NCI-H446 treated with DMSO at 0.1 percent for 48 hours (cell line): ENCODE data around the gene PGC.

Source experiments
- DNase-seq: peaks from one replicate; lab custom pipeline; 2025; lab: John Stamatoyannopoulos, UW

The PGC gene

DNA sequence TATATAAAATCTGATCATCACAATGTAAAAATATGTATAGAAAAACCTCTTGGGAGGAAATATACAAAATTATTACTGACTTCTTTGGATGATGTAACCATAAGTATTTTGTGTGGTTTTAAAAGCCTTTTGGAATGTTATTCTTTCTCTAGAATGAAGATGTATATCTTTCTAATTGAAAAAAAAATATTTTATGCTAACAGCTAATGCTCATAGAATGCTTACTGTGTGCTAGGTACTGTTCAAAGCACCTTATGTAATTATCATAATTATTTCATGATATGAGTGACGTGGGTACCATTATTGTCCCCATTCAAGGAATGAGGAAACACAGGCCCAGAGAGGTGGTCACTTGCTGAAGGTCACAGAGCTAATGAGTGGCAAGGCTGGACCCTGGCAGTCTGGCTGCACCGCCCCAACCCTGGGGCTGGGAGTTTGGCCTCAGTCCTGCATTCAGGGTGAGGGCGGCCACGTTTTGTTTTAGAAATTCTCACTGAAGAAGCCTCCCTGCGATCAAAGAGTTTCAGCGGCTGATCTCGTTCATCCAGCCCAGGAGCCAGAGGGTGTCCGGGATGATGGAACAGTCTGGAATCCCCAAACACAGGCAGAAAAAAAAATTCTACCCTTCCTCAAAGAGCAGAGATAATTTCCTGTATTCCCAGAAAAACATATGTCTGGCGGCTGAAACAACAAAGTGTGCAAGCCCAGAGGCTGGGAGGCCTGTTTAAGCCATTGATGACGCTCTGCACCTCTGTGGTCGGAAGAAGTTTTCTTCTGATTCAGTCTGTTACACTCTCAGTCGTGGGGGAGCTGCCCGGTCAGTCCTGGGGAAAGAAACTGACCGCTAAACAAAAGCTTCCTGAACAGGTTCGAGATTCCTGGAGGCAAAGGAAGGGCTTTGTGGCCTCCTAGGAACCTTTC is 49.1 kb downstream of the PGC start:
- no peak for DNase-seq

DNA sequence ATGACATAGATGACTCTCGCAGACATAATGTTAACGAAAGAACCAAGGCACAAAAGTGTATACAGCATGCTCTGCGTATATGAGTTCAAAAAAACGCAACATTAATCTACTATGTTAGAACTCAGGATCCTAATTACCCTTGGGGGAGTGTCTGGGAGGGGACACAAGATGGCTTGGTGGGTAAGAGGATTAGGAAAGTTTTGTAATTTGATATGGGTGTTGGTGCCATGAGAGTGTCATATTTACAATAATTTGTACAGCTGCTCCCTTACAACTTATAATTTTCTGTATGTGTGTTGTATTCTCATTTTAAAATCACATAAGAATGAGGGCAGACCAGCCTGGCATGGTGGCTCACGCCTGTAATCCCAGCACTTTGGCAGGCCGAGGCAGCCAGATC is 50.4 kb downstream of the PGC start:
- DNase-seq = no peak

DNA sequence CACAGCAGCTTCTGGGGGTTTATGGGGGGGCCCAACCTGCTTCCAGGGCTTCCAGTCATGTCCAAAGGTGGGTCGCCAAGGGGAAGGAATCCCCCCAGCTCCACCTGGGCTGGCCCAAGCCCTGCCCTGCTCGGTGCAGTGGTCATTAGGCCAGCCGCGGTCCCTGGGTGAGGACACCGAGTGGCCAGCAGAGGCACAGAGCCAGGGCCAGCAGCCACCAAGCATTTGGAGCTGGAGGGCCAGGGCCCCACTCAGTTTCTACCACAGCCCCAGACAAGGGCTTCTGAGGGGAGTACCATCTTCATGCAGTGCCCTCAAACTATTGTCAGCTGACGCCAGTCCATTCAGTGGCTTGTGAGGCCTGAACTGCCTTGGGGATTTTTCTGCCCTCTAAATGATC is 51.4 kb downstream of the PGC start:
- no peak for DNase-seq

DNA sequence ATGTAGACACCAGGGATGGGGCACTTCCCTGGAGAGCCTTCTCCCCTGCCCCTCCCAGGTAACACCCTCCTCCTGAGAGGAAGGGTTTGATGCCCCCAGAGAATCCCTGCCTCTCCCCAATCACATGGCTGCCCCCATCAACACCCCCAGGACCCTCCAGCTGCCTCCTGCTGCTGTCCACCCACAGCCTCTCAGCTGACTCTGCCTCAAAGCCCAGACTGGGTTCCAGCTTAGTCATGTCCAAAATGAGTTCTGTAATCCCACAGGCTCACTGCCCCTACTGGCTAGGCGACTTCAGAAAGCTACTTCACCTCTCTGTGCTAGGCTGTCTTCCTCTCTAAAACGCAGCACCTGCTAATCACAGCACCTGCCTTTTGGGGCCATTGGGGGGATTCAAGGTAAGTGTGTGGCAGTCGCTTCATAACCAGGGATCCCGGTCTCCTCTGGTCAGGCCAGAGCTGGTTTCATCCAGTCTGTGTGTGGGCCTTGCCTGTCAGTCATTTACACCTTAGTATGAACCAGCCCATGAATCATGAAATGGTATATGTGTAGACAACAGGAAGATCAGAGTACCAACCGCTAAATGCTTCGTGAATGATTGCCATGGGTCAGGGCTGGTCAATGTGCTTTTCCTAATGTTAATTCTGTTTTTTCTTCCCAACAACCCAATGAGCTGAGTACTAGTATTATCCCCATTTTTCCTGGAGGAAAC is 52.2 kb downstream of the PGC start:
- no peak for DNase-seq

DNA sequence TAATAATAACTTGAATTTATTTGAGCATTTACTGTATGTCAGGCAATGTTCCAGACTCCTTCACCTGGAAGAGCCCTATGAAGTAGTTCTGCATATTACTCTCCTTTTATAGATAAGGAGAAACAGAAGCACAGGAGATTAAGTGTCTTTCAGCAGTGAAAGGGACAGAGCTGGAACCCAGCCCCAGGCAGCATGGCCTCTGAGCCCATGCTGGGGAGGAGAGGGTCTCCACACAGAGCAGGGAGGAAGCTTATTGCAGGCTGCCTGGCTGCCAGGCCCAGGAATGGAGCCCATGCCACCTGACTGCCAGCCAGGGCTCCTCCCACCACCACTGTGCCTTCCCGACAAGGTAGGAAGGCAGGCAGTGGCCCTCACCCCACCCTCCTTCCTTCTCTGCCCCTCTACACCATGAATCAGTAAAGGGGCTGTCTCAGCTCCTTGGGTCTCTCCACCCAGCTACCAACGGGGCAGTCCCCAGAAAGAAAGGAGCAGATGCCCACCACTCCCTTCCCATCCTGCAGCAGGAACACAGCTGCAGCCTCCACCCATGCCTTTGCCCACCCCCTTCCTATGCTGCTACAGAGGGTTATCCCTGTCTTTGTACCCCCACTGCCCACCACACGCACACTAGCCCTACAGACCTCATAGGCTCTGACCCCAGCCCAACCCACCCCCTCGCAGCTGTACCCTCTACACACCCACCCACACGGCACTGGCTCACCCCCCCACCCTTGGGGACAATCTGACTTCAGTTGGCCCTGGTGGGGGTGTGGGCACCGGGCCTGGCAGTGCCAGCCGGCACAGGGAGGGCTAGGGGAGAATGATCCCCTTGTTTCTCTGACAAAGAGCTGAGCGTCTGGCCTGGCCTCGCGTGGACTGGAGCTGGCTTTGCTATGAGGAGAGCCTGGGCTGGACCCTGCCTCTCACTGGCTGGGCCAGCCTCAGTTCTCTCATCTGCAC is 53.6 kb downstream of the PGC start:
- no peak for DNase-seq

DNA sequence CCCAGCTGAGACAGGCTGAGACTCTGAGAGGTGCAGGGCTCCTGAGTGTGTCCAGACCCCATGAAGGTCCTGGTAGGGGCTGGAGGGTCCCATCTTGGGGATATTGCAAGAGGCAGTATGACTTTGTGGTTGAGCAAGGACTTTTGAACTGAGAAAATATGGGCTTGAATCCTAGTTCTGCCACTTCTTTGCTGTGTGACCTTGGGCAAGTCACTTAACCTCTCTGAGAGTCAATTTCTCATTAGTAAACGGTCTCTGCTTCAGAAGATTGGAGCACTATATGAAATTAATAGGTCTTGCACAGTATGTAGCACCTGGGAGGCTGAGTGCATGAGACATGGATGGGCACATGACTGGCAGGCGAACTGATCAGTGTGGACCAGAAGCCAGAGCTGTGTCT is 54.5 kb downstream of the PGC start:
- DNase-seq = no peak

DNA sequence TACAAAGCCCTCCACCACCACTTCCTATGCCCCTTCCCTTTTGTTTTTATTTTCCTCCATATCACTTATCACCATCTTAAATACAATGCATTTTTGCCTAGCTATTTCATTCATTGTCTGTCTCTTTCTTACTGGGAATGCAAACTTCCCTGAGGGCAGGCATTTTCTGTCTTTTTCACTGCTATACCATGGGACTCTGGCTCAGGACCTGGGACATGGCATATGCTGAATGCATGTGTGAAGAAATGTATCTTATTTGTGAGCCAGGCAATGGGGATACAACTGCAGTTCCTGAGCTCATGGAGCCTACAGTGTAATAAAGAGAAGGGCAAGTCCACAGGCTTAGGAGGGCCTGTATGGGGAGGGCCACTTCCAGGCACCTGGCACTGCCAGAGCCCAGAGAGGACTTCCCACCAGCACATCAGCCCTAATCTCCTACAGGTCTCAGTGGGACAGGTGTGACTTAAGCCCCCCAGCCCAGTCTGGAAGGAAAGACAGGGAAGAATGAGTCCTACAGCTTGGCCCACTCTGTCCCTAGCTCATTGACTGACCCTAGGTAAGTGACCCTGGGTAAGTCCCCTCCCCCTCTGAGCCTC is 55.0 kb downstream of the PGC start:
- no peak for DNase-seq

DNA sequence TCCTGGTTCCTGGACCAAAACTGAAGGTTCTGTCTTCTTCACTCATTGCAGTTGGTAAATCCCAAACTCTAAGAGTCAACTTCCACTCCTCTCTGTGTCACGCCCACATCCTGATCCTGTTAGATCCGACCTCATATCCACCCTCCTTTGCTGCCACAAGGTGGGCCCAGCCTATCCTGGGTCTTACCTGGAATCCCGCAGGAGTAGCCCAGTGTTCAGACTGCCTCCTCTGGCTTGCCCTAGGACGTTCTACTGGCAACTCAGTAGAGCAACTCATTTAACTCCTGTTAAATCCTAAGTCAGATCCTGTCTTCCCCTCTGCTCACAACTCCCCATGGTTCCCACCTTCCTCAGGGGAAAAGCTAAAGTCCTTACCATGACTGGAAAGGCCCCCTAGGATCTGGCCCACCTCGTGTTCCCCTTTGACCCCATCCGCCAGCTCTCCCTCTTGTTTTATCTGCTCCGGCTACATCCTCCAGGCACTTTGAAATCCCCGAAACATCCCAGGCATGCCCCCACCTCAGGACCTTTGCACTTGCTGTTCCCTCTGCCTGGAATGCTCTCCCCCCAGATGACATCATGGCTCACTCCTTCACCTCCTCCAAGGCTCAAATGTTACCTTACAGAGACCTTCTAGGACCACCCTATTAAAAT is 55.6 kb downstream of the PGC start:
- no peak for DNase-seq

DNA sequence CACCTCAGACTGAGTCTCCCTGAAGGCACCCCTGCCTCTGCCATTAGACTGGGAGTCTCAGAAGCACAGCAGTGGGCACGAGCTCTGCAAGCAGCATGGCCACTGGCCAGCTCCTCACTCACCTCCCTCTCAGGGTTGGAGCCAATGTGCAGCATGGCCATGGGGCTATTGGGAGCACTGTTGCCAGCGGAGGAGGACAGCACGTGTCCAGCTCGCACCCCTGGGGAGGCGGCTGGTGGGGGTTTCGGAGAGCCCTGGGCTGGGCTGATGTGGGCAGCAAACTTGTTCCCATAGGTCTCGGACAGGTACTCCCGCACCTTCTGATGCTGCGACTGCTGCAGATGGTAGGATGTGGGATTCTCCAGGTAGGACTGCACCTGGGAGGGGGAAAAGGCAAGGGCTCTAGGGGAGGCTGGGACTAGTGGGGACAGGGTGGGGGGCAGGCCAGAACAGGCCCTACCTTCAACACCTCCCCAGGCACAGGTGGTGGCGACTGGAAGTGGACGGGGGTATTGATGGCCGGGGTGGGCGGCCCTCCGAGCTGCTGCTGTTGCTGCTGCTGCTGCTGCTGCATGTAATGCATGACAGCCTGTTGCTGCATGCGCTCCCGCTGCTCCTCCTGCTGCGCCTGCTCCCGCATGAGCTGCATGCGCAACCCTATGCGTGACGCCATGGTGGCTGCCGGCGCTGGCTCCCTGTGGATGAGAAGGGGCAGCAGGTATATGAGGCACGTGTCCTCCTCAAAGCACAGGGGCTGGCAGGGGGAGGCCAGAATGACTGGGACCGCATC is 56.5 kb downstream of the PGC start:
- no peak for DNase-seq

DNA sequence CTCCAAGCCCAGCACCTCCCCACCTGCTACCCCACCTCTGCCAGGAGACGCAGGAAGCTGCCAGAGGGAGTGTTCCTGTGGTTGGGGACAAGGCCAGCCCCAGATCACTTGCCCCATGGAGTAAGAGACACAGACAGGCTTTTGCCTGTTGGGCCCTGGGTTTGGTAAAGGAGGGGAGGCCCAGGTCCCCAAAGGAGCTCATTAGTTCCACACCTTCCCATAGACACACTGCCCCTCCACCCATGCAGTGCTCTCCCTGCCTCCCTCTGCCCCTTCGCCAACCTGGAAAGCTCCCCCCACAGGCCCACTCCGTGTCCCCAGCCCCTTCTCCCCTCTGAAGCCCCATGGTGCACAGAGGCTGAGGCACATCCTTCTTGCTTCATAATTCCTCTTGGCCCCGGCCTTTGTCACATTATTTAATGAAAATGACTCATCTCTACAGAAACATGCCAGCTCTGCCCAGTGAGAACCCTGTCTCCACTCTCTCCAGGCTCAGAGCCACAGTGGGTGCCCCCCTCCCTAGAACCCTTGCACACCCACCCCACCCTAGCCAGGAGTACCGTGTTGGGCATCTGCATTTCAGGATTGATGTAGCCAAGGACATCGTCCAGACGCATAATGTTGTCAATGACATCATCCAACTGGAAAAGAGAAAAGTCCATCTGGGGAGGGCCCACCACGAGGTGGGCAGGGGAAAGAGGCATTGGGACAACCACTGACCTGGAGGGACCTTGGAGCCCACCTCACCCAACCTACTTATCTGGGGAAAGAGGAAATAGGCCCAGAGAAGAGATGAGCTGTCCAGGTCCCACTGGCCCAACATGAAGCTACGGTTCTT is 57.8 kb downstream of the PGC start:
- DNase-seq = no peak

DNA sequence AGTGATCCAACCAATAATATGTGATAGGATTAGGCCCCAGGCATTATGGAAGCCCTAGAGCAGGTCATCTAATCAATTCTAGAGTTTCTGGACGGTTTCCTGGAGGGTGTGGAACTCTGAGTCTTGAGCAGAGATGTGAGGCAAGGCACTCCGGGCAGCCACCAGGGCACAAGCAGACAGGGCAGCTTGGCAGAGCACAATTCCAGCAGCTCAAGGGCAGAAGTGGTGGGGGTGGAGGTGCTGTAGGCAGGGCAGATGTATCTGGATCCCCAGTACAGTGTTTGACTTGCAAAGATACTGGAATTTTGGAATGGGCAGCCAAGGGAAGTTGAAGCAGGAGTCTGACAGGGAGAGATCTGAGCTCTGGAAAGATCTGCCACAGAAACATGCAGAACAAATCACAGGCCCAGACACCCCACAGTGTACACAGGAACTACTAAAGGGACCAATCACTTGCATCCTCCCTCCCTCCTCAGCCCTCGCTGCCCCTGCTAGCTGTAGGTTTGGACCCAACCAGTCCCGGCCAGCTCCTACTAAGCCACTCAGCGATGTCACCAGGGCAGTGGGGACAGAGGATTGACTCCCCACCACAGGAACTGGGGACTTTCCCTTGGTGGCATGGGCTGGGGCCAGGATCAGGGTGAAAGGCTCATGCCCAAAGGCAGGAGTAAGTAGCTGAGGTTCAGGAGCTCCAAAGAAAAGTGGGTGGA is 58.8 kb downstream of the PGC start:
- no peak for DNase-seq

DNA sequence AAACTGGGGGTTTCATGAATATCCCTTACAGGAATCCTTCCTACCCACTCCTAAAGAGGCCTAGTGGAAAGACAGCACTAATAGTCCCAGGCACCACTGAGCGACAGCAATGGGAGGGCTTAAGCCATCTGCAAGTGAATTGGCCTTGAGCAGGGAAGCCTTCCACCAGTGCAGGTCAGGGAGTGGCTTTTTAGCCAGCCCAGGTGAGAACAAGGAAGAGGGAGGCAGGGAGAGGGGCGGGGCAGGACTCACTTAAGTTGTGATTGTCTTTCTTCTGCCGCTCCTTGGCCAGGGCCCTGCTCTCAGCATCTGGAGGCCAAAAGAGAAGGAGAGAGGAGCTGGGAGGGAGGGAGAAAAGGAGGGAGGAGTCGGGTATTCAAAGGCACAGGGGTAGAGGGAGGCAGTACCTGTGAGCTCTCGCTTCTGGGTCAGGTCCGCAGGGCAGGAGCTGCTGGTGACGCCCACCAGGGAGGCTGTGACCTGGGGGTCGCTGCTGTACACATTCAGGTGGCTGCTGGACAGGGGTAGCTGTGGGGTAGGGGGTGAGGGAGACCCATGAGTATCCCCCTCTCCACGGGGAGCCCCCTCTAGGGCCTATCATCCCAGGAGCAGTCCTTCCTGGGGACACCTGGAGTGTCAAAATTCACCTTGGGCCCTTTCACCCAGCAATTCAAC is 59.6 kb downstream of the PGC start:
- no peak for DNase-seq
